ENCODE measurements around the gene TDRD10.

Gene TDRD10

GRCh38 chr1:154468535-154469250 lies 33.3 kb upstream of the TDRD10 start:
- in situ Hi-C loops (cut with MboI; ENCODE audit: low sequenced_read_pairs, unreplicated experiment), result no loop called here
- DNase-seq (ENCODE audit: low spot score), result no peak
- TF ChIP-seq CTCF (IDR thresholded peaks at IDR 0.05; ENCODE audit: borderline replicate concordance, control extremely low read depth, extremely low read depth, insufficient read depth, missing control alignments), result no peak

GRCh38 chr1:154469844-154470560 lies 32.0 kb upstream of the TDRD10 start:
- DNase-seq (ENCODE audit: low spot score), result no peak
- no peak for TF ChIP-seq CTCF (IDR thresholded peaks at IDR 0.05; ENCODE audit: borderline replicate concordance, control extremely low read depth, extremely low read depth, insufficient read depth, missing control alignments)
- in situ Hi-C loops (cut with MboI; ENCODE audit: low sequenced_read_pairs, unreplicated experiment), result no loop called here

GRCh38 chr1:154471304-154471703 lies 30.7 kb upstream of the TDRD10 start:
- no peak for DNase-seq (ENCODE audit: low spot score)
- TF ChIP-seq CTCF (IDR thresholded peaks at IDR 0.05; ENCODE audit: borderline replicate concordance, control extremely low read depth, extremely low read depth, insufficient read depth, missing control alignments), result no peak
- in situ Hi-C loops (cut with MboI; ENCODE audit: low sequenced_read_pairs, unreplicated experiment), result no loop called here

GRCh38 chr1:154474802-154475201 lies 27.2 kb upstream of the TDRD10 start:
- in situ Hi-C loops (cut with MboI; ENCODE audit: low sequenced_read_pairs, unreplicated experiment), result no loop called here
- TF ChIP-seq CTCF (IDR thresholded peaks at IDR 0.05; ENCODE audit: borderline replicate concordance, control extremely low read depth, extremely low read depth, insufficient read depth, missing control alignments), result no peak
- DNase-seq (ENCODE audit: low spot score), result no peak

- in situ Hi-C loops (cut with MboI; ENCODE audit: low sequenced_read_pairs, unreplicated experiment), result no loop called here
- TF ChIP-seq CTCF (IDR thresholded peaks at IDR 0.05; ENCODE audit: borderline replicate concordance, control extremely low read depth, extremely low read depth, insufficient read depth, missing control alignments), result no peak
These were observed 25.2 kb upstream of the TDRD10 start for GRCh38 chr1:154476791-154477190.

GRCh38 chr1:154478013-154478412 lies 24.0 kb upstream of the TDRD10 start:
- no peak for TF ChIP-seq CTCF (IDR thresholded peaks at IDR 0.05; ENCODE audit: borderline replicate concordance, control extremely low read depth, extremely low read depth, insufficient read depth, missing control alignments)
- in situ Hi-C loops (cut with MboI; ENCODE audit: low sequenced_read_pairs, unreplicated experiment), result no loop called here
- no peak for DNase-seq (ENCODE audit: low spot score)

More at GRCh38 chr1:154476791-154477190, 25.2 kb upstream of the TDRD10 start:
- DNase-seq (ENCODE audit: low spot score), result no peak

Measured in GM13976 (cell line).